H1 (cell line): ENCODE data around the gene ACAD9. TPM values are rescaled to one million over a fixed set of nuclear protein-coding genes. Genes with fewer than 3 reads are reported as not detected.

Experiments
- CTCF ChIA-PET: fragments of 300-600 bp; sonication (Branson Sonifier 250); formaldehyde crosslinking; loops from one replicate; lab custom pipeline; 2021; ENCODE audit not compliant: partially characterized antibody; lab: Charles Lee
- POLR2A ChIA-PET: fragments of 300-600 bp; sonication (Branson Sonifier 250); formaldehyde crosslinking; loops from one replicate; lab custom pipeline; 2021; ENCODE audit warnings: inconsistent platforms; ENCODE audit not compliant: partially characterized antibody; lab: Charles Lee
- DNase-seq, 2 experiments: peaks; one replicate each; pipeline versions ENCODE4 v3.0.0 to v3.0.0-alpha.2; 2010 to 2022; ENCODE audit warnings: low spot score in 2 of 2, low read depth in 1 of 2, mixed read lengths in 1 of 2
- FAIRE-seq: peaks from 2 replicates; lab custom pipeline; 2011; peaks lifted over from hg19 to GRCh38; lab: Jason Lieb, UNC
- H2AFZ ChIP-seq: 2 replicates; pipeline ENCODE4 v1.8.1; 2012; ENCODE audit warnings: low read length, inconsistent platforms
- H2AK5ac ChIP-seq: 2 replicates; pipeline ENCODE4 v1.6.1; 2013; ENCODE audit warnings: low read depth, low read length
- H2BK120ac ChIP-seq: replicated peaks from 2 replicates; pipeline ENCODE3; 2013; ENCODE audit warnings: low read depth, low read length, inconsistent platforms
- H2BK12ac ChIP-seq: 2 replicates; pipeline ENCODE4 v1.6.1; 2013; ENCODE audit warnings: low read depth, low read length
- H2BK15ac ChIP-seq: 2 replicates; pipeline ENCODE4 v1.6.1; 2013; ENCODE audit warnings: low read length
- H2BK20ac ChIP-seq: 2 replicates; pipeline ENCODE4 v1.6.1; 2013; ENCODE audit warnings: low read length
- H2BK5ac ChIP-seq: 2 replicates; pipeline ENCODE4 v1.6.1; 2013; ENCODE audit warnings: low read depth, low read length
- H3K14ac ChIP-seq: 2 replicates; pipeline ENCODE4 v1.6.1; 2013; ENCODE audit warnings: inconsistent platforms; ENCODE audit not compliant: insufficient read length
- H3K18ac ChIP-seq: 2 replicates; pipeline ENCODE4 v1.6.1; 2013; ENCODE audit warnings: low read length; ENCODE audit errors: extremely low read depth
- H3K23ac ChIP-seq: 2 replicates; pipeline ENCODE4 v1.6.1; 2013; ENCODE audit warnings: inconsistent platforms; ENCODE audit not compliant: insufficient read length
- H3K23me2 ChIP-seq: 2 replicates; pipeline ENCODE4 v1.6.1; 2013; ENCODE audit warnings: low read depth, low read length
- H3K27ac ChIP-seq: 2 replicates; pipeline ENCODE4 v1.6.1; 2011; ENCODE audit warnings: low read depth, low read length, inconsistent platforms
- H3K27me3 ChIP-seq, 4 experiments: replicated peaks in 1 of 4; 1 replicate in 1 of 4; 2 replicates in 3 of 4; pipeline versions ENCODE4 v1.6.1 to v1.8.1; 2011 to 2013; ENCODE audit warnings: low read length in 3 of 4, mild to moderate bottlenecking in 3 of 4, inconsistent platforms in 2 of 4, mixed read lengths in 2 of 4, moderate library complexity in 1 of 4; ENCODE audit not compliant: control insufficient read depth in 3 of 4, insufficient read depth in 3 of 4; ENCODE audit errors: extremely low read depth in 1 of 4
- H3K36me3 ChIP-seq, 4 experiments: 2 replicates each; pipeline versions ENCODE4 v1.6.1 to v1.8.1; 2011 to 2013; ENCODE audit warnings: mild to moderate bottlenecking in 4 of 4, low read length in 3 of 4, moderate library complexity in 2 of 4, control low read depth in 1 of 4, inconsistent platforms in 1 of 4; ENCODE audit not compliant: insufficient read depth in 4 of 4, control insufficient read depth in 2 of 4
- H3K4ac ChIP-seq: replicated peaks from 2 replicates; pipeline ENCODE3; 2013; ENCODE audit warnings: low read length, low read depth, mixed read lengths, inconsistent platforms; ENCODE audit not compliant: insufficient read length
- H3K4me1 ChIP-seq, 4 experiments: replicated peaks in 1 of 4; 1 replicate in 1 of 4; 2 replicates in 3 of 4; pipeline versions ENCODE4 v1.6.1 to v1.8.1; 2011 to 2013; ENCODE audit warnings: low read length in 3 of 4, inconsistent platforms in 2 of 4, mixed read lengths in 1 of 4; ENCODE audit not compliant: insufficient read depth in 4 of 4, control insufficient read depth in 3 of 4
- H3K4me2 ChIP-seq, 2 experiments: 2 replicates each; pipeline versions ENCODE4 v1.6.1 to v1.8.1; 2011 to 2013; ENCODE audit warnings: low read depth in 2 of 2, low read length in 2 of 2, control low read depth in 1 of 2, inconsistent platforms in 1 of 2, mild to moderate bottlenecking in 1 of 2; ENCODE audit not compliant: insufficient read depth in 1 of 2
- H3K4me3 ChIP-seq, 4 experiments: fragments of 200-600, 300-600 bp in 1 of 4; sonication (generic), shearing (Covaris generic), sonication (Bioruptor Twin) in 1 of 4; 2 replicates each; pipeline versions ENCODE4 v1.5.1 to v1.8.1; 2011 to 2016; ENCODE audit warnings: low read length in 4 of 4, low read depth in 3 of 4, control low read depth in 2 of 4, inconsistent platforms in 2 of 4, mild to moderate bottlenecking in 2 of 4, mixed read lengths in 1 of 4, moderate library complexity in 1 of 4; ENCODE audit not compliant: insufficient read depth in 2 of 4; ENCODE audit errors: extremely low read depth in 1 of 4
- H3K56ac ChIP-seq: replicated peaks from 2 replicates; pipeline ENCODE3; 2013; ENCODE audit warnings: low read depth, mild to moderate bottlenecking, mixed read lengths, low read length, inconsistent platforms; ENCODE audit not compliant: insufficient read length
- H3K79me1 ChIP-seq: 2 replicates; pipeline ENCODE4 v1.6.1; 2013; ENCODE audit warnings: low read depth, low read length, control low read depth
- H3K79me2 ChIP-seq, 2 experiments: 2 replicates each; pipeline versions ENCODE4 v1.6.1 to v1.8.1; 2012 to 2013; ENCODE audit warnings: low read length in 2 of 2, mild to moderate bottlenecking in 2 of 2, inconsistent platforms in 1 of 2; ENCODE audit not compliant: insufficient read depth in 2 of 2, control insufficient read depth in 1 of 2
- H3K9ac ChIP-seq, 4 experiments: replicated peaks in 1 of 4; 1 replicate in 1 of 4; 2 replicates in 3 of 4; pipeline versions ENCODE4 v1.6.1 to v1.8.1; 2011 to 2013; ENCODE audit warnings: low read depth in 3 of 4, low read length in 3 of 4, control low read depth in 2 of 4, mild to moderate bottlenecking in 2 of 4, moderate library complexity in 2 of 4, inconsistent platforms in 1 of 4; ENCODE audit errors: extremely low read depth in 1 of 4
- H3K9me3 ChIP-seq, 2 experiments: 2 replicates each; pipeline versions ENCODE4 v1.6.1 to v1.8.1; 2012 to 2013; ENCODE audit warnings: mild to moderate bottlenecking in 2 of 2, moderate library complexity in 2 of 2, control low read depth in 1 of 2, inconsistent platforms in 1 of 2, low read depth in 1 of 2, low read length in 1 of 2, mixed read lengths in 1 of 2; ENCODE audit not compliant: insufficient read depth in 2 of 2
- H4K20me1 ChIP-seq, 2 experiments: replicated peaks in 1 of 2; 2 replicates each; pipeline versions ENCODE3 to v1.8.1; 2011 to 2013; ENCODE audit warnings: inconsistent platforms in 2 of 2, low read length in 2 of 2, mild to moderate bottlenecking in 1 of 2; ENCODE audit not compliant: insufficient read depth in 2 of 2, control insufficient read depth in 1 of 2
- H4K5ac ChIP-seq: 2 replicates; pipeline ENCODE4 v1.6.1; 2013; ENCODE audit warnings: low read length, low read depth, mixed read lengths, inconsistent platforms; ENCODE audit not compliant: insufficient read length
- H4K8ac ChIP-seq: 2 replicates; pipeline ENCODE4 v1.8.0; 2013; ENCODE audit warnings: mild to moderate bottlenecking, moderate library complexity, low read length, inconsistent platforms; ENCODE audit not compliant: insufficient read depth; ENCODE audit errors: extremely low read depth
- H4K91ac ChIP-seq: replicated peaks from 2 replicates; pipeline ENCODE3; 2013; ENCODE audit warnings: low read length, mixed read lengths, inconsistent platforms; ENCODE audit not compliant: insufficient read length
- BACH1 ChIP-seq: IDR thresholded peaks from 2 replicates; pipeline ENCODE4 v1.6.1; 2012; ENCODE audit warnings: low read length, improper control_type of control experiment
- CEBPB ChIP-seq: IDR thresholded peaks from 2 replicates; pipeline ENCODE4 v1.6.1; 2012; ENCODE audit warnings: low read depth, low read length
- CHD1 ChIP-seq: IDR thresholded peaks from 2 replicates; pipeline ENCODE4 v1.6.1; 2012; ENCODE audit warnings: low read depth, low read length, improper control_type of control experiment
- EGR1 ChIP-seq: IDR thresholded peaks from 2 replicates; pipeline ENCODE4 v1.6.1; 2011; ENCODE audit warnings: low read depth, low read length, borderline replicate concordance
- FOSL1 ChIP-seq: IDR thresholded peaks from 2 replicates; pipeline ENCODE4 v1.6.1; 2011; ENCODE audit warnings: mild to moderate bottlenecking, low read depth, low read length, moderate library complexity; ENCODE audit not compliant: insufficient read depth
- GABPA ChIP-seq: IDR thresholded peaks from 2 replicates; pipeline ENCODE4 v1.6.1; 2011; ENCODE audit warnings: mild to moderate bottlenecking, low read length, moderate library complexity, borderline replicate concordance; ENCODE audit not compliant: insufficient read depth
- KDM4A ChIP-seq: IDR thresholded peaks from one replicate; pipeline ENCODE4 v1.7.1; 2012; ENCODE audit warnings: low read depth, mild to moderate bottlenecking, moderate library complexity, low read length, inconsistent platforms; ENCODE audit not compliant: severe bottlenecking
- PHF8 ChIP-seq: fragments of 200-600 bp; sonication (generic); conservative IDR thresholded peaks from 2 replicates; pipeline ENCODE4 v1.7.1; 2012; ENCODE audit warnings: low read depth, mild to moderate bottlenecking, inconsistent platforms, low read length, moderate library complexity
- POLR2A ChIP-seq, 2 experiments: IDR thresholded peaks; 1 replicate in 1 of 2; 2 replicates in 1 of 2; pipeline ENCODE4 v1.6.1; 2011; ENCODE audit warnings: low read depth in 2 of 2, low read length in 2 of 2, mild to moderate bottlenecking in 2 of 2; ENCODE audit errors: control extremely low read depth in 1 of 2
- RBBP5 ChIP-seq: IDR thresholded peaks from 2 replicates; pipeline ENCODE4 v1.7.1; 2012; ENCODE audit warnings: low read depth, mild to moderate bottlenecking, inconsistent platforms, low read length, moderate library complexity, borderline replicate concordance
- SP1 ChIP-seq: IDR thresholded peaks from 2 replicates; pipeline ENCODE4 v1.6.1; 2011; ENCODE audit warnings: low read depth, low read length
- TBP ChIP-seq: IDR thresholded peaks from 2 replicates; pipeline ENCODE4 v1.6.1; 2011; ENCODE audit warnings: low read depth, low read length, improper control_type of control experiment
- TCF12 ChIP-seq: IDR thresholded peaks from 2 replicates; pipeline ENCODE4 v1.6.1; 2011; ENCODE audit warnings: low read depth, mild to moderate bottlenecking, low read length
- USF2 ChIP-seq: IDR thresholded peaks from 2 replicates; pipeline ENCODE4 v1.6.1; 2011; ENCODE audit warnings: low read length, improper control_type of control experiment
- ZNF274 ChIP-seq: IDR thresholded peaks from 2 replicates; pipeline ENCODE4 v1.7.0; 2012; ENCODE audit warnings: low read length, borderline replicate concordance; ENCODE audit errors: extremely low read depth
- WGBS, 2 experiments: shearing (Covaris generic) in 1 of 2; methylation state at CpG; one replicate each; pipeline versions ENCODE4 v1.1.6 to v1.1.7; 2013 to 2015; ENCODE audit warnings: low lambda C conversion rate in 2 of 2, mixed read lengths in 2 of 2, inconsistent platforms in 1 of 2, low coverage in 1 of 2, missing lambda C conversion rate in 1 of 2; ENCODE audit not compliant: insufficient replicate concordance in 2 of 2, insufficient coverage in 1 of 2, insufficient read length in 1 of 2; ENCODE audit errors: extremely low coverage in 1 of 2, missing lambda C conversion rate in 1 of 2; 5-methylcytosine and 5-hydroxymethylcytosine counted together
- polyA plus RNA-seq, 7 experiments: library from polyadenylated mRNA; depleted of rRNA in 3 of 7; stranded (reverse) in 5 of 7; unstranded in 2 of 7; fragments of >200 nt in 5 of 7; fragments of 200-250 nt in 2 of 7; gene quantifications; 1 replicate in 5 of 7; 2 replicates in 1 of 7; 4 replicates in 1 of 7; pipeline versions ENCODE4 v1.2.1 to v1.2.3, GENCODE V29; 2011 to 2013; ENCODE audit warnings: missing spikeins in 2 of 7, mixed read lengths in 2 of 7
- total RNA-seq: library from RNA; stranded (reverse); fragmentation: NEBNext Ultra II Directional; extraction: Animal tissue kit (Norgen Biotek cat#: 25700); gene quantifications from 2 replicates; pipeline ENCODE4 v1.2.1, GENCODE V29; 2021

Gene ACAD9
- total and polyA plus RNA-seq, 2 of the 8 experiments (the other 6 are each of a cell fraction or from before 2014, with no cell fraction given): 27.5 to 28.9 TPM

GRCh38 chr3:128917291-128917690, 37.9 kb downstream of the ACAD9 start:
- DNase-seq (no peak), FAIRE-seq (no peak)
- Histone ChIP-seq H3K14ac (no peak overlapping the region), H4K5ac (no peak overlapping the region), H3K23ac (no peak overlapping the region), H2BK5ac (no peak overlapping the region), H2BK120ac (no peak overlapping the region), H3K79me1 (no peaks in the 10 kb centered on the region), H3K27me3 (no peaks in the 10 kb centered on the region), H2AK5ac (no peak overlapping the region), H3K4me1 (no peaks in the 10 kb centered on the region), H3K4me2 (no peak overlapping the region), H2BK20ac (no peak overlapping the region), H3K27ac (no peak overlapping the region), H4K20me1 (no peaks in the 10 kb centered on the region), H4K8ac (no peak overlapping the region), H2AFZ (no peak overlapping the region), H4K91ac (no peak overlapping the region), H3K23me2 (no peaks in the 10 kb centered on the region), H3K9me3 (peaks cover 21 to 23% of the 10 kb centered on the region in 2 experiments), H3K79me2 (no peaks in the 10 kb centered on the region), H2BK15ac (no peak overlapping the region), H3K36me3 (peaks cover 13 to 59% (median 42%) of the 10 kb centered on the region in 4 experiments), H3K9ac (no peak overlapping the region), H3K56ac (no peak overlapping the region), H3K4me3 (no peak overlapping the region), H2BK12ac (no peak overlapping the region), H3K4ac (no peak overlapping the region), H3K18ac (no peak overlapping the region)
- ChIA-PET CTCF (interaction anchor here (0.9 kb wide), 1 partner anchor 10 kb away, joined by 4 read pairs; no protein-coding TSS in a partner anchor), POLR2A (no interaction called here)
- WGBS, 2 experiments: 90% methylated on average over 2 of the region's 2 CpGs; no CpG with 5 or more reads in 1 of the 2 experiments
- TF ChIP-seq USF2 (no peak), TCF12 (no peak), SP1 (no peak), CEBPB (no peak), FOSL1 (no peak), KDM4A (no peak), PHF8 (no peak), RBBP5 (no peak), EGR1 (no peak), BACH1 (no peak), TBP (no peak), GABPA (no peak), POLR2A (IDR thresholded peaks at IDR 0.05; ENCODE audit: control extremely low read depth in 1 of 2, low read depth in 2 of 2, low read length in 2 of 2) (no peak), CHD1 (no peak), ZNF274 (no peak)
